Prostate gland (tissue), 2 donors: ENCODE results near the gene PRRG2.

Experiments used
- POLR2A ChIP-seq: fragments of 450-650 bp; IDR thresholded peaks from one replicate; pipeline ENCODE4 v1.6.1; 2016; ENCODE audit warnings: antibody characterized with exemption, mild to moderate bottlenecking
- POLR2AphosphoS5 ChIP-seq: sonication (generic); formaldehyde crosslinking; IDR thresholded peaks from one replicate; pipeline ENCODE4 v1.6.1; 2017; ENCODE audit warnings: antibody characterized with exemption
- TF ChIP-seq, protein P1 (sequence below), 4 experiments: fragments of 200-600 bp in 2 of 4; fragments of 450-650 bp in 2 of 4; sonication (generic) in 2 of 4; IDR thresholded peaks; 1 replicate in 3 of 4; 2 replicates in 1 of 4; pipeline ENCODE4 v1.5.1; 2016 to 2019; ENCODE audit warnings: antibody characterized with exemption in 4 of 4, mild to moderate bottlenecking in 2 of 4, moderate library complexity in 2 of 4

GRCh38 chr19:49616945-49617344, 35.8 kb downstream of the PRRG2 start:
- TF ChIP-seq POLR2AphosphoS5 (no peak), POLR2A (no peak)
- TF ChIP-seq, protein P1, sequence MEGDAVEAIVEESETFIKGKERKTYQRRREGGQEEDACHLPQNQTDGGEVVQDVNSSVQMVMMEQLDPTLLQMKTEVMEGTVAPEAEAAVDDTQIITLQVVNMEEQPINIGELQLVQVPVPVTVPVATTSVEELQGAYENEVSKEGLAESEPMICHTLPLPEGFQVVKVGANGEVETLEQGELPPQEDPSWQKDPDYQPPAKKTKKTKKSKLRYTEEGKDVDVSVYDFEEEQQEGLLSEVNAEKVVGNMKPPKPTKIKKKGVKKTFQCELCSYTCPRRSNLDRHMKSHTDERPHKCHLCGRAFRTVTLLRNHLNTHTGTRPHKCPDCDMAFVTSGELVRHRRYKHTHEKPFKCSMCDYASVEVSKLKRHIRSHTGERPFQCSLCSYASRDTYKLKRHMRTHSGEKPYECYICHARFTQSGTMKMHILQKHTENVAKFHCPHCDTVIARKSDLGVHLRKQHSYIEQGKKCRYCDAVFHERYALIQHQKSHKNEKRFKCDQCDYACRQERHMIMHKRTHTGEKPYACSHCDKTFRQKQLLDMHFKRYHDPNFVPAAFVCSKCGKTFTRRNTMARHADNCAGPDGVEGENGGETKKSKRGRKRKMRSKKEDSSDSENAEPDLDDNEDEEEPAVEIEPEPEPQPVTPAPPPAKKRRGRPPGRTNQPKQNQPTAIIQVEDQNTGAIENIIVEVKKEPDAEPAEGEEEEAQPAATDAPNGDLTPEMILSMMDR (IDR thresholded peaks at IDR 0.05) = no peak
